Fibroblast of the conjunctiva (primary cell): Measurements from ENCODE around the gene MVB12B.

Experiments used
- DNase-seq: peaks from one replicate; pipeline ENCODE4 v3.0.0-alpha.2; 2010; ENCODE audit warnings: low read depth

MVB12B gene

GRCh38 chr9:126363847-126364671, 37.4 kb downstream of the MVB12B start:
- DNase-seq: no peak

- no peak for DNase-seq
Measured at GRCh38 chr9:126365780-126366179, 39.2 kb downstream of the MVB12B start.

GRCh38 chr9:126366366-126367011, 39.9 kb downstream of the MVB12B start:
- DNase-seq: no peak

- no peak for DNase-seq
Measured at GRCh38 chr9:126367139-126367538, 40.5 kb downstream of the MVB12B start.

- no peak for DNase-seq
Measured at GRCh38 chr9:126367616-126368015, 41.0 kb downstream of the MVB12B start.

- no peak for DNase-seq
Measured at GRCh38 chr9:126368020-126368419, 41.4 kb downstream of the MVB12B start.

- no peak for DNase-seq
Measured at GRCh38 chr9:126371007-126371870, 44.6 kb downstream of the MVB12B start.

- DNase-seq: no peak
Measured at GRCh38 chr9:126372716-126373115, 46.1 kb downstream of the MVB12B start.

- DNase-seq: no peak
Measured at GRCh38 chr9:126373241-126373640, 46.6 kb downstream of the MVB12B start.

- no peak for DNase-seq
Measured at GRCh38 chr9:126374366-126374781, 47.7 kb downstream of the MVB12B start.

- DNase-seq: no peak
Measured at GRCh38 chr9:126375386-126375785, 48.8 kb downstream of the MVB12B start.

GRCh38 chr9:126376311-126377175, 49.9 kb downstream of the MVB12B start:
- DNase-seq: no peak

- DNase-seq: no peak
Measured at GRCh38 chr9:126377176-126377509, 50.5 kb downstream of the MVB12B start.

GRCh38 chr9:126377536-126377935, 50.9 kb downstream of the MVB12B start:
- no peak for DNase-seq

GRCh38 chr9:126378761-126379160, 52.1 kb downstream of the MVB12B start:
- DNase-seq: no peak

- DNase-seq: no peak
Measured at GRCh38 chr9:126379661-126380360, 53.2 kb downstream of the MVB12B start.

- no peak for DNase-seq
Measured at GRCh38 chr9:126380447-126380846, 53.8 kb downstream of the MVB12B start.

- DNase-seq: no peak
Measured at GRCh38 chr9:126381195-126381594, 54.6 kb downstream of the MVB12B start.

- DNase-seq: no peak
Measured at GRCh38 chr9:126383406-126384046, 56.9 kb downstream of the MVB12B start.

GRCh38 chr9:126384926-126385325, 58.3 kb downstream of the MVB12B start:
- DNase-seq: no peak

- no peak for DNase-seq
Measured at GRCh38 chr9:126386088-126386487, 59.5 kb downstream of the MVB12B start.
